DOHH2 (cell line): Measurements from ENCODE around the gene ST3GAL3.

Experiments used
- H3F3A ChIP-seq: fragments of 200-600 bp; sonication (generic), shearing (Covaris generic); 2 replicates; pipeline ENCODE4 v1.6.0; 2016; ENCODE audit warnings: antibody characterized with exemption, mild to moderate bottlenecking; ENCODE audit not compliant: control insufficient read depth, insufficient read depth
- H3K27ac ChIP-seq: fragments of 200-600 bp; sonication (generic); 2 replicates; pipeline ENCODE4 v1.5.1; 2014; ENCODE audit warnings: low read depth, mild to moderate bottlenecking, low read length, moderate library complexity
- H3K27me3 ChIP-seq: fragments of 200-600 bp; sonication (generic); 2 replicates; pipeline ENCODE4 v1.6.1; 2014; ENCODE audit warnings: mild to moderate bottlenecking, low read length, mixed read lengths; ENCODE audit not compliant: control insufficient read depth
- H3K36me3 ChIP-seq: fragments of 200-600 bp; sonication (generic); 2 replicates; pipeline ENCODE4 v1.6.1; 2014; ENCODE audit warnings: mild to moderate bottlenecking, low read length, moderate library complexity, mixed read lengths; ENCODE audit not compliant: control insufficient read depth
- H3K4me1 ChIP-seq: fragments of 200-600 bp; sonication (generic); 2 replicates; pipeline ENCODE4 v1.6.1; 2014; ENCODE audit warnings: mild to moderate bottlenecking, low read length, mixed read lengths; ENCODE audit not compliant: control insufficient read depth
- H3K4me2 ChIP-seq: fragments of 200-600 bp; sonication (generic); 2 replicates; pipeline ENCODE4 v1.6.0; 2014; ENCODE audit warnings: mild to moderate bottlenecking, low read length, moderate library complexity
- H3K4me3 ChIP-seq: fragments of 200-600 bp; sonication (generic); 2 replicates; pipeline ENCODE4 v1.5.1; 2014; ENCODE audit warnings: mild to moderate bottlenecking, low read length, mixed read lengths
- H3K79me2 ChIP-seq: fragments of 200-600 bp; sonication (generic); 2 replicates; pipeline ENCODE4 v1.6.1; 2014; ENCODE audit warnings: mild to moderate bottlenecking, low read length, mixed read lengths; ENCODE audit not compliant: control insufficient read depth
- H3K9me2 ChIP-seq: fragments of 200-600 bp; sonication (generic); replicated peaks from 2 replicates; pipeline ENCODE4 v1.6.1; 2014; ENCODE audit warnings: mild to moderate bottlenecking, low read length, mixed read lengths; ENCODE audit not compliant: control insufficient read depth
- H3K9me3 ChIP-seq: fragments of 200-600 bp; sonication (generic); 2 replicates; pipeline ENCODE4 v1.6.1; 2014; ENCODE audit warnings: antibody characterized with exemption, low read length, mixed read lengths; ENCODE audit not compliant: control insufficient read depth, insufficient read depth
- H4K20me1 ChIP-seq: fragments of 200-600 bp; sonication (generic); 2 replicates; pipeline ENCODE4 v1.6.0; 2014; ENCODE audit warnings: low read depth, mild to moderate bottlenecking, antibody characterized with exemption, low read length, moderate library complexity; ENCODE audit not compliant: control insufficient read depth, insufficient read depth
- EZH2phosphoT487 ChIP-seq: fragments of 200-600 bp; sonication (generic); IDR thresholded peaks from 2 replicates; pipeline ENCODE4 v1.6.1; 2017; ENCODE audit warnings: borderline replicate concordance, mild to moderate bottlenecking, antibody characterized with exemption, low read length, moderate library complexity, mixed read lengths
- TF ChIP-seq, protein P1 (sequence below): fragments of 200-600 bp; sonication (generic); IDR thresholded peaks from one replicate; pipeline ENCODE4 v1.5.1; 2014; ENCODE audit warnings: antibody characterized with exemption, mild to moderate bottlenecking, low read depth, low read length; ENCODE audit not compliant: poor library complexity, severe bottlenecking

The ST3GAL3 gene

DNA sequence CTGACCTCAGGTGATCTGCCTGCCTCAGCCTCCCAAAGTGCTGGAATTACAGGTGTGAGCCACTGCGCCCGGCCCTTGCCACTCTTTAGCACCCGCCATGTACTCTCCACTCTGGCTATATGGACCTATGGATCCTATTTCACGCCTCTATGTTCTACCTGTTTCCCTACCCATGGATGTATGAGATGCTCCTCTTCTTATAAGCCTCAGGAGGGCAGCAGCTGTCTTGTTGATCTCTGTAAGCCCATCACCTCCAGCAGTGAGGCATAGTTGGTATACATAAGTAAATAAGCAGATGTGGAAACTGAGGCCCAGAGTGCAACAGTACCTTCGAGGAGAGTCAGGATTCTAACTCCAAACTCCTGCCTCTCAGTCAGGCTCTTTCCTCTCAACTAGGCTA, 201.5 kb downstream of the ST3GAL3 start:
- H3K79me2 ChIP-seq: no peaks in the 10 kb centered on the region
- H3K36me3 ChIP-seq: no peaks in the 10 kb centered on the region
- H3K4me3 ChIP-seq: no peak overlapping the region
- H4K20me1 ChIP-seq: no peaks in the 10 kb centered on the region; the same call in 1 of the 2 replicates
- no peaks in the 10 kb centered on the region for H3K27me3 ChIP-seq
- H3K4me2 ChIP-seq: no peak overlapping the region
- TF ChIP-seq, protein P1, sequence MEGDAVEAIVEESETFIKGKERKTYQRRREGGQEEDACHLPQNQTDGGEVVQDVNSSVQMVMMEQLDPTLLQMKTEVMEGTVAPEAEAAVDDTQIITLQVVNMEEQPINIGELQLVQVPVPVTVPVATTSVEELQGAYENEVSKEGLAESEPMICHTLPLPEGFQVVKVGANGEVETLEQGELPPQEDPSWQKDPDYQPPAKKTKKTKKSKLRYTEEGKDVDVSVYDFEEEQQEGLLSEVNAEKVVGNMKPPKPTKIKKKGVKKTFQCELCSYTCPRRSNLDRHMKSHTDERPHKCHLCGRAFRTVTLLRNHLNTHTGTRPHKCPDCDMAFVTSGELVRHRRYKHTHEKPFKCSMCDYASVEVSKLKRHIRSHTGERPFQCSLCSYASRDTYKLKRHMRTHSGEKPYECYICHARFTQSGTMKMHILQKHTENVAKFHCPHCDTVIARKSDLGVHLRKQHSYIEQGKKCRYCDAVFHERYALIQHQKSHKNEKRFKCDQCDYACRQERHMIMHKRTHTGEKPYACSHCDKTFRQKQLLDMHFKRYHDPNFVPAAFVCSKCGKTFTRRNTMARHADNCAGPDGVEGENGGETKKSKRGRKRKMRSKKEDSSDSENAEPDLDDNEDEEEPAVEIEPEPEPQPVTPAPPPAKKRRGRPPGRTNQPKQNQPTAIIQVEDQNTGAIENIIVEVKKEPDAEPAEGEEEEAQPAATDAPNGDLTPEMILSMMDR: no peak
- no peak for TF ChIP-seq EZH2phosphoT487
- H3K9me2 ChIP-seq: no peaks in the 10 kb centered on the region
- no peaks in the 10 kb centered on the region for H3K9me3 ChIP-seq
- peaks cover 18% of the 10 kb centered on the region for H3K4me1 ChIP-seq
- peaks cover 17% of the 10 kb centered on the region for H3F3A ChIP-seq
- no peak overlapping the region for H3K27ac ChIP-seq

DNA sequence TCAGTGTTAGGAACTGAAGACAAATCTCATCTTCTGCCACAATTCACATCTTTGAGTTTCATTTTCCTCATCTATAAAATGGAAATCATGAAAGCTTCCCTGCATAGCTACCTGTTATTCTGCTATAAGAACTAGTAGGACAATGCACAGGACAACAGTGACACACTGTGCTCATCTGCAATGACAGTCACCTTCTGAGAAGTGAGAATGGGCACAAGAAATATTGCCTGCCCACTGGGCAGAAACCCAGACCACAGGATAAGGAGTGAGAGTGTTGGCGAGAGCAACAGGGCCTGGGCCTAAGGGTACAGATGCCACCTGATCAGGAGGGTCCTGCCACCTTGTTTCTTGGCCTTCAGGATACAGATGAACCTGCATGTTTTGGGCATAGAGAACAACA, 203.0 kb downstream of the ST3GAL3 start:
- Histone ChIP-seq H4K20me1 (no peaks in the 10 kb centered on the region; the same call in 1 of the 2 replicates), H3F3A (peaks cover 17% of the 10 kb centered on the region), H3K9me3 (no peaks in the 10 kb centered on the region), H3K4me2 (no peak overlapping the region), H3K27me3 (no peaks in the 10 kb centered on the region), H3K4me3 (no peak overlapping the region), H3K4me1 (peaks cover 9% of the 10 kb centered on the region), H3K36me3 (no peaks in the 10 kb centered on the region), H3K79me2 (no peaks in the 10 kb centered on the region), H3K27ac (no peak overlapping the region), H3K9me2 (no peaks in the 10 kb centered on the region)
- TF ChIP-seq, protein P1: no peak
- TF ChIP-seq EZH2phosphoT487: no peak

DNA sequence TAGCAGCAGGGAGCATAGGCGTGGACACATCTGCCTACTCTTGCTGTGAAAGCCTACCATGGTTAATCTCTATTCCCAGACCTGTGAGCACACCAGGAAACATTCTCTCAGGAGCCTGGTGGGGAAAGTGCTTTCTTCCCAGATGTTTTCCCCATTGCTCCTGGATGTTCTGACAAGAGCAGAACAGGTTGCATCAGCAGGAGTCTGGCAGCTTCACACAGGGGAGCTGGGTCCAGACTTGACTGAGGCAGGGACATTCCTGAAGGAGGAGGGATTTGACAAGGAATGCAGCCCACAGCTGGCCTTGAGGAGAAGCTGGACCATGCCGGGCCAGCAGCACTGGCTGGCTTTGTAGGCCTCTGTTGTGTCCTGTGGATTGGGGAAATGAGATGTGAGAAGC, 205.3 kb downstream of the ST3GAL3 start:
- no peaks in the 10 kb centered on the region; the same call in 1 of the 2 replicates for H4K20me1 ChIP-seq
- no peak overlapping the region for H3K4me3 ChIP-seq
- no peaks in the 10 kb centered on the region for H3K9me2 ChIP-seq
- TF ChIP-seq, protein P1: no peak
- no peak for TF ChIP-seq EZH2phosphoT487
- no peaks in the 10 kb centered on the region for H3K9me3 ChIP-seq
- no peak overlapping the region for H3K4me2 ChIP-seq
- H3K4me1 ChIP-seq: no peaks in the 10 kb centered on the region
- H3F3A ChIP-seq: 0 out of 2 replicates have a peak, but pooled peaks cover 3% of the 10 kb centered on the region
- no peaks in the 10 kb centered on the region for H3K27me3 ChIP-seq
- no peaks in the 10 kb centered on the region for H3K36me3 ChIP-seq
- no peak overlapping the region for H3K27ac ChIP-seq
- H3K79me2 ChIP-seq: no peaks in the 10 kb centered on the region
